Measurements from ENCODE around the gene TRIOBP.
A peak's percentile ranks its signal among the peaks of the same experiment; 100 is the strongest.

Gene TRIOBP

DNA sequence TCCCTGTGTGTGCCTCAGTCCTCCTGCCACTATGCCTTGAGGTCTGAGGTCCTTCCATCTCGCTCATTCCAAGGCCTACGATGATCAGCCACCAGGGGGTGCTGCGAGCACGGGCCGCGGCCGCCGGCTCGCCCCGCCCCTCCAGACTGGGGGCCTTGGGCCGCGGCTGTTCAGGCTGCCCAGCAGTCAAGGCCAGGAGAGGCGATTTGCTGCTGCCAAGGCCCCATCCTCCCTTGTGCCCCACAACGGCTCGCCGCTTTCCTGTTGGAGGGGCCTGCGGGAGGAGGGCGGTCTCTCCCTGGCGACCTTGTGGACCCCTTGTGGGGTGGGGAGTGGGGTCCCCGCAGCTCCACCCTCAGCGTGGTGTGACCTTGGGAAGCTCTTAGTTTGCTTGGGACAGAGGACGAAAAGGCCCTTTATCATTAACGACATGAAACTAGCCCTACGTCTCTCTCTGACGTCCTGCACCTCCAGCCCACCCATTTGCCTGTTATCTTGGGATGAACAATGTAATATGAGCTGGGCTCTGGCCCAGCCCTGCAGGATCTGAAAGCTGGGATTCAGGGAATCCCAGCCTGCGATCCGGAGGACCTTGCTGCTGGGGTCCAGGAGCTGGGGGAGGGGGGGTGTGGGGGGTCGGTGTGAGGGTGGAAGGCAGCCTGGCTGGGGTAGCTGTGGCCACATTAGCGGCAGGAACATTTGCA, 121.0 kb downstream of the TRIOBP start:
- Histone ChIP-seq H3K36me3 (ENCODE audit: control insufficient read depth, insufficient read depth, low read length) (no peaks in the 10 kb centered on the region), H2BK5ac (ENCODE audit: low read length) (peak overlapping the region; percentile 63), H3K27me3 (ENCODE audit: insufficient read depth, low read length, poor library complexity) (peaks cover 6% of the 10 kb centered on the region), H3K27ac (ENCODE audit: low read depth, low read length) (peak overlapping the region; percentile 27), H3K23ac (ENCODE audit: low read length) (peak overlapping the region; percentile 15), H2AK5ac (ENCODE audit: low read length) (no peak overlapping the region), H3K79me2 (ENCODE audit: control insufficient read depth, insufficient read depth, low read length) (no peaks in the 10 kb centered on the region), H3K56ac (ENCODE audit: low read length) (peak overlapping the region; percentile 96), H3K4me3 (ENCODE audit: low read length) (peak overlapping the region; percentile 15), H3K4me2 (ENCODE audit: low read length) (peak overlapping the region; percentile 95), H2BK15ac (replicated peaks; ENCODE audit: low read depth) (no peak overlapping the region), H3K18ac (ENCODE audit: low read length) (no peak overlapping the region), H3K4me1 (ENCODE audit: control insufficient read depth, low read depth, low read length) (peaks cover 5% of the 10 kb centered on the region), H4K5ac (ENCODE audit: low read length) (no peak overlapping the region), H2BK120ac (ENCODE audit: low read depth, low read length) (no peak overlapping the region), H3K4ac (ENCODE audit: low read depth, low read length) (no peak overlapping the region), H4K8ac (ENCODE audit: low read depth, low read length) (no peak overlapping the region), H3K9ac (ENCODE audit: low read length) (peak overlapping the region; percentile 80), H3K79me1 (ENCODE audit: low read length) (no peaks in the 10 kb centered on the region)
- peak; percentile 90 for DNase-seq
- no CpG with 5 or more reads among the region's 29 CpGs for WGBS (ENCODE audit: extremely low coverage, insufficient coverage, low lambda C conversion rate)

DNA sequence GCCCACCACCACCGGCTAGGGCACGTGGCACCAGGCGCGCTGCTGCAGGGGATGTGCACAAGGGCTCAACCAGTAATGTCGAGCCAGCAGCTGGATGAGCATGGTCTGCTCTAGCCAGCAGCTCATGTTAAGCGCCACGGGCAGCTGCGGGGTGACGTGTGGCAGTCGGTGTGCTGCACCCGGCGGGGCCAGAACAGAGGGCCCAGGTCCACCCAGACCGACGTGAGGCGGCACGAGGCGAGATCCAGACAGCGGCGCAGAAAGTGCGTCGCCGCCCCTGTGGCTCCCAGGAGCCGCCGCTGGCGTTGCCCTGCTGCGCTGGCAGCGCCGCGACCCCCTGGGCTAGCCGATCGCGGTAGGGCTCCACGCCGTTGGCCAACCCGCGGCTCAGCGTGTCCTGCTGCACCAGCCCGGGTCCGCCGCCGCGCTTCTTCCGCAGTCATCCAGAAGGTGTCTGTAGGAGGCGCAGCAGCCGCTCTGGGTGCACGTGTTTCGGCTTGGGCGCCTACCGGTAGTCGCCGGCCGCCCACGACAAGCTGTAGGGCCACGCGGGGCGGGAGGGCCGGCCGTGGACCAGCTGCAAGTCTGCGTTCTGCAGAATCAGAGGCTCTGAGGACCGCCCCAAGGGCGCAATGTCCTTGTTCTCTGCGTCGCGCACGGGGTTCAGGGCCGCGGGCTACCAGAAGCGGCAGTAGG, 121.7 kb downstream of the TRIOBP start:
- Histone ChIP-seq H3K36me3 (ENCODE audit: control insufficient read depth, insufficient read depth, low read length) (no peaks in the 10 kb centered on the region), H3K79me2 (ENCODE audit: control insufficient read depth, insufficient read depth, low read length) (no peaks in the 10 kb centered on the region), H3K18ac (ENCODE audit: low read length) (no peak overlapping the region), H3K79me1 (ENCODE audit: low read length) (no peaks in the 10 kb centered on the region), H4K8ac (ENCODE audit: low read depth, low read length) (no peak overlapping the region), H3K27ac (ENCODE audit: low read depth, low read length) (no peak overlapping the region), H2BK15ac (replicated peaks; ENCODE audit: low read depth) (no peak overlapping the region), H3K9ac (ENCODE audit: low read length) (peak overlapping the region; percentile 65), H3K4me2 (ENCODE audit: low read length) (peak overlapping the region; percentile 51), H4K5ac (ENCODE audit: low read length) (no peak overlapping the region), H3K27me3 (ENCODE audit: insufficient read depth, low read length, poor library complexity) (peaks cover 6% of the 10 kb centered on the region), H3K4me1 (ENCODE audit: control insufficient read depth, low read depth, low read length) (peaks cover 5% of the 10 kb centered on the region), H3K56ac (ENCODE audit: low read length) (peak overlapping the region; percentile 89), H3K23ac (ENCODE audit: low read length) (peak overlapping the region; percentile 15), H2BK120ac (ENCODE audit: low read depth, low read length) (no peak overlapping the region), H3K4me3 (ENCODE audit: low read length) (no peak overlapping the region), H2BK5ac (ENCODE audit: low read length) (no peak overlapping the region), H3K4ac (ENCODE audit: low read depth, low read length) (no peak overlapping the region), H2AK5ac (ENCODE audit: low read length) (no peak overlapping the region)
- WGBS (ENCODE audit: extremely low coverage, insufficient coverage, low lambda C conversion rate): no CpG with 5 or more reads among the region's 68 CpGs
- DNase-seq: peak; percentile 77

DNA sequence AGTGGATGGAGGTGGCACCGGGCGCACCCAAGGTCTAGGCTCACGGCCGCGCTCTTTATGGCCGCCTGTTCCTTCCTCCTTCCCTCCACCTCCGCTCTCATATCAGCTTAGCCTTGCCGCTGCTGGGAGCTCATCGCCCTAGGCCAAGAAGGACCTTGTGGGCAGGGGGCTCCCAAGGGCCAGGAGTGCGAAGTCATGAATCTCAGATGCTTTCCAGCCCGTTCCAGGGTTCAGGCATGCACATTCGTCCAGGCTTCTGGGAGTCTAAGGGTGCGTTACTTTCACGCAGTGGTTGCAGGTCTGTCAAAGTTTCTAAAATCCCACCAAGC, 122.2 kb downstream of the TRIOBP start:
- H3K9ac ChIP-seq (ENCODE audit: low read length): peak overlapping the region; percentile 65
- H3K79me2 ChIP-seq (ENCODE audit: control insufficient read depth, insufficient read depth, low read length): no peaks in the 10 kb centered on the region
- H3K4me2 ChIP-seq (ENCODE audit: low read length): peak overlapping the region; percentile 46
- no peak overlapping the region for H3K23ac ChIP-seq (ENCODE audit: low read length)
- no peak overlapping the region for H2BK120ac ChIP-seq (ENCODE audit: low read depth, low read length)
- no peak overlapping the region for H2BK15ac ChIP-seq (replicated peaks; ENCODE audit: low read depth)
- H3K18ac ChIP-seq (ENCODE audit: low read length): no peak overlapping the region
- peak overlapping the region; percentile 78 for H3K56ac ChIP-seq (ENCODE audit: low read length)
- H4K5ac ChIP-seq (ENCODE audit: low read length): no peak overlapping the region
- peaks cover 9% of the 10 kb centered on the region for H3K27me3 ChIP-seq (ENCODE audit: insufficient read depth, low read length, poor library complexity)
- no CpG with 5 or more reads among the region's 14 CpGs for WGBS (ENCODE audit: extremely low coverage, insufficient coverage, low lambda C conversion rate)
- H3K79me1 ChIP-seq (ENCODE audit: low read length): no peaks in the 10 kb centered on the region
- peak; percentile 22 for DNase-seq
- no peak overlapping the region for H2AK5ac ChIP-seq (ENCODE audit: low read length)
- H3K27ac ChIP-seq (ENCODE audit: low read depth, low read length): no peak overlapping the region
- no peak overlapping the region for H4K8ac ChIP-seq (ENCODE audit: low read depth, low read length)
- H3K4me1 ChIP-seq (ENCODE audit: control insufficient read depth, low read depth, low read length): peaks cover 5% of the 10 kb centered on the region
- no peaks in the 10 kb centered on the region for H3K36me3 ChIP-seq (ENCODE audit: control insufficient read depth, insufficient read depth, low read length)
- H2BK5ac ChIP-seq (ENCODE audit: low read length): no peak overlapping the region
- no peak overlapping the region for H3K4me3 ChIP-seq (ENCODE audit: low read length)
- no peak overlapping the region for H3K4ac ChIP-seq (ENCODE audit: low read depth, low read length)

DNA sequence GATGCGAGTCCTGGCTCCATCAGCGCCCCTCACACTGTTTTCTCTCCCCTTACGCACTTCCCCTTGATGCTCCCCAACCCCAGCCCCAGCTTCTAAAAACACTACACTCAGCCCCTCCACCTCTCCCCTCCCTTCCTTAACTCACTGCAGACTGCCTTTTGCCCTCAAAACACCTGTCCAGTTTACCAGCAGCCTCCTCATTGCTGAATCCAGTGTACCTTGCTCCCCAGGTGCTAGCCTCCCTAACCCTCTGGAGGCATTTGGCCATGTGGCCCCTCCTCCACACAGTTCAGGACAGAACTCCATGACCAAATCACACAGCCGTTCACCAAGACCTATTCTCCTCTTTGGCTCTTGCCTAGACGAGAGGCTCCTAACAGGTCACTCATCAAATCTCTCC, 123.5 kb downstream of the TRIOBP start:
- H3K4ac ChIP-seq (ENCODE audit: low read depth, low read length): no peak overlapping the region
- no peak overlapping the region for H4K8ac ChIP-seq (ENCODE audit: low read depth, low read length)
- H3K18ac ChIP-seq (ENCODE audit: low read length): no peak overlapping the region
- H3K23ac ChIP-seq (ENCODE audit: low read length): no peak overlapping the region
- H2AK5ac ChIP-seq (ENCODE audit: low read length): no peak overlapping the region
- no peak for DNase-seq
- H2BK5ac ChIP-seq (ENCODE audit: low read length): no peak overlapping the region
- no peak overlapping the region for H3K56ac ChIP-seq (ENCODE audit: low read length)
- H3K4me2 ChIP-seq (ENCODE audit: low read length): no peak overlapping the region
- H3K4me1 ChIP-seq (ENCODE audit: control insufficient read depth, low read depth, low read length): peaks cover 5% of the 10 kb centered on the region
- H4K5ac ChIP-seq (ENCODE audit: low read length): no peak overlapping the region
- no CpG with 5 or more reads among the region's 5 CpGs for WGBS (ENCODE audit: extremely low coverage, insufficient coverage, low lambda C conversion rate)
- H3K4me3 ChIP-seq (ENCODE audit: low read length): no peak overlapping the region
- H3K9ac ChIP-seq (ENCODE audit: low read length): no peak overlapping the region
- H3K27me3 ChIP-seq (ENCODE audit: insufficient read depth, low read length, poor library complexity): peaks cover 16% of the 10 kb centered on the region
- no peak overlapping the region for H2BK15ac ChIP-seq (replicated peaks; ENCODE audit: low read depth)
- H2BK120ac ChIP-seq (ENCODE audit: low read depth, low read length): no peak overlapping the region
- H3K36me3 ChIP-seq (ENCODE audit: control insufficient read depth, insufficient read depth, low read length): no peaks in the 10 kb centered on the region
- H3K79me2 ChIP-seq (ENCODE audit: control insufficient read depth, insufficient read depth, low read length): no peaks in the 10 kb centered on the region
- H3K27ac ChIP-seq (ENCODE audit: low read depth, low read length): no peak overlapping the region
- no peaks in the 10 kb centered on the region for H3K79me1 ChIP-seq (ENCODE audit: low read length)

DNA sequence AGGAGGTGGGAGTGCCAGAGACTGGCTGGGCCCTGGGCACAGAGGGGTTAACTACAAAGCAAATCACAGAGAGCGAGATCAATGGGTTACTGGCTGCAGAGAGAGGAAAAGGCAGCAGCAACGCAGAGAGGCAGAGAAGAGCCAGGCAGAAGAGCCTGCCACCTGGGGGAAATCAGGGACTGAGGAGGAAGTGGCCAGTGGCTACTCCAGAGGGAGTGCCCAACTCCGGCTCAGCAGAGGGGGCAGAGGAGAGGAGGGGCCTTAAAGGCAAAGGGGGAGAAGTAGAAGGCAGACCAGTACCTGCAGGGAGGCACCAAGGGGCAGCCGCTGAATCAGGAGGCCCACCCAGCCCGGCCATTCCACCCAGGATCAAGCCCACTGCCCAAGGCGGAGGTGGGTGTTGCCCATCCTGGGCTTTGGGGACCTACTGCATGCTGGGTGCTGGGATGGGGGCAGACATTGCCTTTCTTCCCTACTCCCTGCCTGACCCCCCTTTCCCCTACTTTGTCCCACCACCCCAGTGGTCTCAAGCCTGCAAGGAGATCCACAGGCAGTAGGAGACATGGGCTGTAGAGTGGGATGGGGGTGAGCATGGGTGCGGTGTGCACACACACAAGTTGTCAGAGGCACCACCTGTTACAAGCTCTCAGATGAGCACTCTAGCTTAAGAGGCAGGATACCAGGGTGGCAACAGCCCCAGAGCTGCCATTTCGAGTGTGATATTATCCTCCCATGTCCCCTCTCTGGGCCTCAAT, 125.4 kb downstream of the TRIOBP start:
- peaks cover 19% of the 10 kb centered on the region for H3K27me3 ChIP-seq (ENCODE audit: insufficient read depth, low read length, poor library complexity)

More for the DNA sequence above, 125.4 kb downstream of the TRIOBP start:
- H3K4me2 ChIP-seq (ENCODE audit: low read length): no peak overlapping the region
- peak; percentile 61 for DNase-seq
- H4K8ac ChIP-seq (ENCODE audit: low read depth, low read length): no peak overlapping the region
- H3K4me3 ChIP-seq (ENCODE audit: low read length): no peak overlapping the region
- no peaks in the 10 kb centered on the region for H3K79me1 ChIP-seq (ENCODE audit: low read length)
- no peak overlapping the region for H3K4ac ChIP-seq (ENCODE audit: low read depth, low read length)
- H2BK15ac ChIP-seq (replicated peaks; ENCODE audit: low read depth): no peak overlapping the region
- no peak overlapping the region for H3K56ac ChIP-seq (ENCODE audit: low read length)
- H3K18ac ChIP-seq (ENCODE audit: low read length): no peak overlapping the region
- H3K23ac ChIP-seq (ENCODE audit: low read length): no peak overlapping the region
- no peak overlapping the region for H3K27ac ChIP-seq (ENCODE audit: low read depth, low read length)
- H4K5ac ChIP-seq (ENCODE audit: low read length): no peak overlapping the region
- no peak overlapping the region for H2BK120ac ChIP-seq (ENCODE audit: low read depth, low read length)
- H2BK5ac ChIP-seq (ENCODE audit: low read length): no peak overlapping the region
- no peaks in the 10 kb centered on the region for H3K36me3 ChIP-seq (ENCODE audit: control insufficient read depth, insufficient read depth, low read length)
- no peak overlapping the region for H3K9ac ChIP-seq (ENCODE audit: low read length)
- peaks cover 5% of the 10 kb centered on the region for H3K4me1 ChIP-seq (ENCODE audit: control insufficient read depth, low read depth, low read length)
- no peaks in the 10 kb centered on the region for H3K79me2 ChIP-seq (ENCODE audit: control insufficient read depth, insufficient read depth, low read length)
- no peak overlapping the region for H2AK5ac ChIP-seq (ENCODE audit: low read length)
- WGBS (ENCODE audit: extremely low coverage, insufficient coverage, low lambda C conversion rate): no CpG with 5 or more reads among the region's 8 CpGs
